ENCODE results near the gene ANKFN1. TPM values are rescaled to one million over a fixed set of nuclear protein-coding genes. Genes with fewer than 3 reads are reported as not detected.

ANKFN1 gene
- total RNA-seq, 1 donor from 2014 or later: 2.4 TPM

DNA sequence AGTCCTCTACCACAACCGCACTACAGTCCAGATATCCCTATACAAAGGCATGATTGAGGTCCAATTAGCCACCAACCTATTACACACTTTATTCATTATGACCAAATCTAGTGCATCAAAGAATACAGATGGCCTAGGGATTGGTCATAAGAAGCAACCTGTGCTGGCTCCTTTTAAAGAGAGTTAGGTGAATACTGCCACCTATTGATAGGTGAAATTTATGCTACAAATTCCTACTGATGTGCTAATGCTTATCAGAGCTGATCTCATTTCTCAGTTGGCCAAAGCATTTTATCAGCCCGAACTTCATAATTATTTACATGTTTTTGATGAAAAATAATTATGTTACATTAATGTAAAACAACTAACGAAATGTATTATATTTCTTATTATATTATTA, 166.3 kb downstream of the ANKFN1 start:
- DNase-seq (ENCODE audit: extremely low spot score, unreplicated experiment): no peak
- Mint-ChIP-seq H3K36me3 (no peaks in the 10 kb centered on the region), H3K4me1 (ENCODE audit: unreplicated experiment) (peaks cover 18% of the 10 kb centered on the region), H3K9me3 (no peaks in the 10 kb centered on the region), H3K27me3 (peaks cover 29% of the 10 kb centered on the region), H3K4me3 (no peak overlapping the region), H3K27ac (no peak overlapping the region)
- TF ChIP-seq CTCF (conservative IDR thresholded peaks at IDR 0.05): peak; percentile 74

GRCh38 chr17:56320443-56320842, 167.2 kb downstream of the ANKFN1 start:
- Mint-ChIP-seq H3K27ac (no peak overlapping the region), H3K36me3 (no peaks in the 10 kb centered on the region), H3K4me1 (ENCODE audit: unreplicated experiment) (peaks cover 13% of the 10 kb centered on the region), H3K27me3 (peaks cover 24% of the 10 kb centered on the region), H3K9me3 (no peaks in the 10 kb centered on the region), H3K4me3 (no peak overlapping the region)
- no peak for TF ChIP-seq CTCF (conservative IDR thresholded peaks at IDR 0.05)
- DNase-seq (ENCODE audit: extremely low spot score, unreplicated experiment): no peak

GRCh38 chr17:56322991-56323390, 169.7 kb downstream of the ANKFN1 start:
- no peak overlapping the region for H3K27ac Mint-ChIP-seq
- TF ChIP-seq CTCF (conservative IDR thresholded peaks at IDR 0.05): no peak
- H3K4me3 Mint-ChIP-seq: no peak overlapping the region
- H3K4me1 Mint-ChIP-seq (ENCODE audit: unreplicated experiment): peaks cover 11% of the 10 kb centered on the region
- H3K27me3 Mint-ChIP-seq: peaks cover 24% of the 10 kb centered on the region
- DNase-seq (ENCODE audit: extremely low spot score, unreplicated experiment): no peak
- H3K36me3 Mint-ChIP-seq: no peaks in the 10 kb centered on the region
- no peaks in the 10 kb centered on the region for H3K9me3 Mint-ChIP-seq

DNA sequence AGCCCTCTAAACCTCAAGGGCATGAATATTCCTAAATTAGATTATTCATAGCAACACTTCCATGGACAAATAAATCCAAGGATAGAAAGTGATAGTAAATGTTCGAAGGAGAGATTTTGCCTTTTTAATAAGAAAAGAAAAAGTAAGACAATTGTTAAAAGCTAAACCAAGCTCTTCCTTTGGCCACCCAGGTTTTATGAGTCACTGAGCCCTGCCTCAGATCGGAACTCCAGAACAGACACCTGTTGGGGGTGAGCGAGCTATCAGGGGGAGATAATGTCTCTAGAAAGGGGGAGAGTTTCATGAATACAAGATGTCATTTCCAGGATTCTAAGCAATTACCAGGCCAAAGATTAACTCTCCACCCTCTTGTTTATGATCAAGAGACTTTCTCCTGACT, 171.4 kb downstream of the ANKFN1 start:
- DNase-seq (ENCODE audit: extremely low spot score, unreplicated experiment): no peak
- no peaks in the 10 kb centered on the region for H3K36me3 Mint-ChIP-seq
- H3K4me3 Mint-ChIP-seq: no peak overlapping the region
- TF ChIP-seq CTCF (conservative IDR thresholded peaks at IDR 0.05): no peak
- peaks cover 11% of the 10 kb centered on the region for H3K4me1 Mint-ChIP-seq (ENCODE audit: unreplicated experiment)
- H3K9me3 Mint-ChIP-seq: no peaks in the 10 kb centered on the region
- no peak overlapping the region for H3K27ac Mint-ChIP-seq
- peaks cover 30% of the 10 kb centered on the region for H3K27me3 Mint-ChIP-seq

- Mint-ChIP-seq H3K36me3 (no peaks in the 10 kb centered on the region), H3K27me3 (peaks cover 27% of the 10 kb centered on the region), H3K4me3 (no peak overlapping the region), H3K4me1 (ENCODE audit: unreplicated experiment) (peaks cover 11% of the 10 kb centered on the region), H3K9me3 (no peaks in the 10 kb centered on the region), H3K27ac (no peak overlapping the region)
- DNase-seq (ENCODE audit: extremely low spot score, unreplicated experiment): no peak
- TF ChIP-seq CTCF (conservative IDR thresholded peaks at IDR 0.05): no peak
These were observed 172.2 kb downstream of the ANKFN1 start for GRCh38 chr17:56325313-56326000.
